ENCODE results near the gene CFAP61. TPM values are rescaled to one million over a fixed set of nuclear protein-coding genes. Genes with fewer than 3 reads are reported as not detected.
A peak's percentile ranks its signal among the peaks of the same experiment; 100 is the strongest.

CFAP61 gene
- total RNA-seq, 6 donors from 2014 or later, result 0.37 to 14.3 (median 6.1) TPM

GRCh38 chr20:20393207-20394120 lies 341.1 kb downstream of the CFAP61 start:
- ATAC-seq (ENCODE audit: low FRiP score in 2 of 2) (no peak), DNase-seq (no peak)
- WGBS, 2 donors, result 63 to 65% methylated on average over 19 to 20 of the region's 20 CpGs
- H3K36me3 ChIP-seq, result peaks cover 0 to 88% (median 49%) of the 10 kb centered on the region in 4 donors
- no peak overlapping the region for H3K27ac ChIP-seq
- H3K4me3 ChIP-seq, result no peak overlapping the region
- TF ChIP-seq POLR2A (IDR thresholded peaks at IDR 0.05) (no peak), POLR2AphosphoS5 (IDR thresholded peaks at IDR 0.05) (no peak), EP300 (IDR thresholded peaks at IDR 0.05) (no peak)
- TF ChIP-seq, protein P1, sequence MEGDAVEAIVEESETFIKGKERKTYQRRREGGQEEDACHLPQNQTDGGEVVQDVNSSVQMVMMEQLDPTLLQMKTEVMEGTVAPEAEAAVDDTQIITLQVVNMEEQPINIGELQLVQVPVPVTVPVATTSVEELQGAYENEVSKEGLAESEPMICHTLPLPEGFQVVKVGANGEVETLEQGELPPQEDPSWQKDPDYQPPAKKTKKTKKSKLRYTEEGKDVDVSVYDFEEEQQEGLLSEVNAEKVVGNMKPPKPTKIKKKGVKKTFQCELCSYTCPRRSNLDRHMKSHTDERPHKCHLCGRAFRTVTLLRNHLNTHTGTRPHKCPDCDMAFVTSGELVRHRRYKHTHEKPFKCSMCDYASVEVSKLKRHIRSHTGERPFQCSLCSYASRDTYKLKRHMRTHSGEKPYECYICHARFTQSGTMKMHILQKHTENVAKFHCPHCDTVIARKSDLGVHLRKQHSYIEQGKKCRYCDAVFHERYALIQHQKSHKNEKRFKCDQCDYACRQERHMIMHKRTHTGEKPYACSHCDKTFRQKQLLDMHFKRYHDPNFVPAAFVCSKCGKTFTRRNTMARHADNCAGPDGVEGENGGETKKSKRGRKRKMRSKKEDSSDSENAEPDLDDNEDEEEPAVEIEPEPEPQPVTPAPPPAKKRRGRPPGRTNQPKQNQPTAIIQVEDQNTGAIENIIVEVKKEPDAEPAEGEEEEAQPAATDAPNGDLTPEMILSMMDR (IDR thresholded peaks at IDR 0.05), result no peak
- H3K9me3 ChIP-seq, result no peaks in the 10 kb centered on the region
- no peaks in the 10 kb centered on the region for H3K27me3 ChIP-seq
- H3K4me1 ChIP-seq, result no peaks in the 10 kb centered on the region

DNA sequence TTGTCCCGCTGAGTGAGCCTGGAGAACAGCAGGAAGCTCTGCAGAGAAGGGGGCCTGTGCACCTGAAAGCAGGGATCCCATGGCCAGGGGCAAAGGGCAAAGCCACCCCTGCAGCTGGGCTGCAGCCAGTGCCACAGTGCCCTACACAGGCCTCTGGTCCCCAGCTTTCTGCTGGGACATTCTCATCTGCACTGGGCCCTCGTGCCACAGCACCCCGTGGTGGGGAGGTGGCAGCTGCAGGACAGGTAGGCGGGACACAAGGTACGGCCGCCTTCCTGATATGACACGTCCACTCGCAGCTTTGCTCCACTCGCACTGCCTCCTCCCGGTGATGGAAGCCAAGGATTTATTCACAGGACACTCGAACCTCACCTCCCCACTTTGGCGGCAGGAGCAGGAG lies 342.8 kb downstream of the CFAP61 start:
- ATAC-seq (ENCODE audit: low FRiP score in 2 of 2), result no peak
- peak in 1 of 2 donors; percentile 61 for DNase-seq
- Histone ChIP-seq H3K27ac (no peak overlapping the region), H3K27me3 (no peaks in the 10 kb centered on the region), H3K36me3 (peaks cover 0 to 88% (median 50%) of the 10 kb centered on the region in 4 donors), H3K9me3 (no peaks in the 10 kb centered on the region), H3K4me3 (no peak overlapping the region), H3K4me1 (no peaks in the 10 kb centered on the region)
- TF ChIP-seq POLR2AphosphoS5 (IDR thresholded peaks at IDR 0.05) (no peak), EP300 (IDR thresholded peaks at IDR 0.05) (no peak), POLR2A (IDR thresholded peaks at IDR 0.05) (no peak)
- TF ChIP-seq, protein P1 (IDR thresholded peaks at IDR 0.05), result no peak
- 90 to 93% methylated on average over 5 to 12 of the region's 12 CpGs for WGBS, 2 donors

DNA sequence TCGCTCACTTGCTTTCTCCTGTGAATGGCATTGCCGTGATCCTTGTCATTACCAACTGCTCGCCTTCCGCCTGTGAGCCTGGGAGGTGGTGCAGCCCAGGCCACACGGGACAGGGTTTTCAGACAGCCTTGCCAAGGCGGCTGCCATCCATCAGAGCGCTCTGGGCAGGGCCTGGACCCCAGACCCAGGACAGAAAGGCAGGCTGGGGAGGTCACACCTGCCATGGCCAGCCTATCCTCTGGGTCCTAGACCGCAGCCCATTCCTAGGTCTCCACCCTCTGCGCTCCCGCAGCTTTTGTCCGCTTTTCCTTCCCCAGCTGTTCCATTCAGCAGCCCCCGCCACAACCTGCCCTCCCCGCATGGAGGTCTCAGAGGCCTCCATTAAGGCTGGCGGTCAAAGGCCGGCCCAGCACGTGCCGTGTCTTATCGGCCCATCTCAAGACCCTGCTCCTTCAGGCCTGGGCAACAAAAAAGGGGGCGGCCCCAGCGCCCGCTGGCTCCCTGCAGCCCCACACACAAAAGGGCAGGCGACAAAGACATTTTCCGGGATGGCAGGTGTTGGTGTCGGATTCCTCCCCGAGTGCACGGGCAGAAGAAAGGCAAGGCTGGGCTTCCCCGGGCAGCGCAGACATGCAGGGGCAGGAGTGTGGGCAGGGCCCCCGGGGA lies 343.7 kb downstream of the CFAP61 start:
- Histone ChIP-seq H3K27ac (no peak overlapping the region), H3K36me3 (peaks cover 0 to 78% (median 44%) of the 10 kb centered on the region in 4 donors), H3K27me3 (no peaks in the 10 kb centered on the region), H3K4me3 (no peak overlapping the region), H3K9me3 (no peaks in the 10 kb centered on the region), H3K4me1 (no peaks in the 10 kb centered on the region)
- TF ChIP-seq, protein P1 (IDR thresholded peaks at IDR 0.05), result no peak
- TF ChIP-seq POLR2A (IDR thresholded peaks at IDR 0.05), result no peak
- TF ChIP-seq POLR2AphosphoS5 (IDR thresholded peaks at IDR 0.05), result no peak
- no peak for TF ChIP-seq EP300 (IDR thresholded peaks at IDR 0.05)
- ATAC-seq (ENCODE audit: low FRiP score in 2 of 2) (no peak), DNase-seq (peak in 1 of 2 donors; percentile 67)
- WGBS, 2 donors, result 88 to 94% methylated on average over 21 to 29 of the region's 29 CpGs

DNA sequence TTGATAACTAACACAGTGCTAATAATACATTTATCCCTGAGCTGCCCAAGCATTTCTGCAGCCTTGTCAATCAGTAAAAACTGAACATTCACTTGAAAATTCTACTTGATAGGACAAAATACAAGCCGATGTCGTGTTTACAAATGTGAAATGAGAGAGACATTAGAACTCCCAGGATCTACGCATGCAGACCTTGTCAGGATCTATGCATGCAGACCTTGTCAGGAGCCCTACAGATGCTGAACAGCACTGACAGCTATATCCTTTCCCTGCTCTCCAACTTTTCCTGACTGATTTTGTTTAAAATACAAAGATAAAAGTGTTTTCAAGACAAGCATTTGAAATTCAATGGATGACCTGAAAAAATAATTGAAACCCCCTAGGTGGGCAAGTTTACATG lies 344.5 kb downstream of the CFAP61 start:
- DNase-seq (no peak), ATAC-seq (ENCODE audit: low FRiP score in 2 of 2) (no peak)
- peaks cover 0 to 73% (median 37%) of the 10 kb centered on the region in 4 donors for H3K36me3 ChIP-seq
- H3K27ac ChIP-seq, result no peak overlapping the region
- H3K4me1 ChIP-seq, result no peaks in the 10 kb centered on the region
- H3K27me3 ChIP-seq, result no peaks in the 10 kb centered on the region
- WGBS, 2 donors, result 92 to 95% methylated on average over 3 of the region's 3 CpGs
- H3K4me3 ChIP-seq, result no peak overlapping the region
- no peaks in the 10 kb centered on the region for H3K9me3 ChIP-seq
- TF ChIP-seq, protein P1 (IDR thresholded peaks at IDR 0.05), result no peak
- no peak for TF ChIP-seq POLR2AphosphoS5 (IDR thresholded peaks at IDR 0.05)
